Measurements from ENCODE around the gene LIF.

DNA sequence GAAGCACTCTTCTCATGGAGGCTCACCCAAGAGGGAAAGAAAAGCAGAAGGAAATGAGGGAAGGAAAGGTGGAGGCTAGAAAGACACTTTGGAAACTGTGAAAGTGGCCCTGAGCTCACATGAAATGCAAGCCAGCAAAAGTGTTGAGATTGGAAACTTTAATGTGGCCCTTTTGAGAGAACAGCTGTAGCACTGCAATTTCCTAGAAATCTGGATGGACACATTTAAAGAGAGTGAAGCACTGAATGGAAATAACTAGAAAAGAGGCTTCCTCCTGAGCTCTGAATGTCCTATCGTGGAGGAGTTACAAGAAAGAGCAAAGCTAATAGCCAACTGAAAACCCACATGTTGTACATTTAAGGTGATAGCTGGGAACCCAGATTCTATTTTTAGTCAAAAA is 56.0 kb downstream of the LIF start:
- TF ChIP-seq, protein P1, sequence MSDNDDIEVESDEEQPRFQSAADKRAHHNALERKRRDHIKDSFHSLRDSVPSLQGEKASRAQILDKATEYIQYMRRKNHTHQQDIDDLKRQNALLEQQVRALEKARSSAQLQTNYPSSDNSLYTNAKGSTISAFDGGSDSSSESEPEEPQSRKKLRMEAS (IDR thresholded peaks at IDR 0.05) = no peak
- TF ChIP-seq, protein P2, sequence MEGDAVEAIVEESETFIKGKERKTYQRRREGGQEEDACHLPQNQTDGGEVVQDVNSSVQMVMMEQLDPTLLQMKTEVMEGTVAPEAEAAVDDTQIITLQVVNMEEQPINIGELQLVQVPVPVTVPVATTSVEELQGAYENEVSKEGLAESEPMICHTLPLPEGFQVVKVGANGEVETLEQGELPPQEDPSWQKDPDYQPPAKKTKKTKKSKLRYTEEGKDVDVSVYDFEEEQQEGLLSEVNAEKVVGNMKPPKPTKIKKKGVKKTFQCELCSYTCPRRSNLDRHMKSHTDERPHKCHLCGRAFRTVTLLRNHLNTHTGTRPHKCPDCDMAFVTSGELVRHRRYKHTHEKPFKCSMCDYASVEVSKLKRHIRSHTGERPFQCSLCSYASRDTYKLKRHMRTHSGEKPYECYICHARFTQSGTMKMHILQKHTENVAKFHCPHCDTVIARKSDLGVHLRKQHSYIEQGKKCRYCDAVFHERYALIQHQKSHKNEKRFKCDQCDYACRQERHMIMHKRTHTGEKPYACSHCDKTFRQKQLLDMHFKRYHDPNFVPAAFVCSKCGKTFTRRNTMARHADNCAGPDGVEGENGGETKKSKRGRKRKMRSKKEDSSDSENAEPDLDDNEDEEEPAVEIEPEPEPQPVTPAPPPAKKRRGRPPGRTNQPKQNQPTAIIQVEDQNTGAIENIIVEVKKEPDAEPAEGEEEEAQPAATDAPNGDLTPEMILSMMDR (IDR thresholded peaks at IDR 0.05 in 2 of 3, conservative IDR thresholded peaks at IDR 0.05 in 1 of 3; ENCODE audit: borderline replicate concordance in 1 of 3, insufficient read depth in 1 of 3, low read depth in 2 of 3, low read length in 2 of 3) = no peak
- TF ChIP-seq CEBPB (IDR thresholded peaks at IDR 0.05; ENCODE audit: low read depth) (no peak), SP1 (IDR thresholded peaks at IDR 0.05; ENCODE audit: low read depth) (no peak)
